Esophagus squamous epithelium (tissue), 5 donors: ENCODE data around the gene UQCRHL. TPM values are rescaled to one million over a fixed set of nuclear protein-coding genes. Genes with fewer than 3 reads are reported as not detected.

ENCODE experiments used
- DNase-seq: peaks from one replicate; lab custom pipeline; 2025; lab: John Stamatoyannopoulos, UW
- H3K27ac ChIP-seq, 4 donors: fragments of 200-600 bp; sonication (generic); one replicate each; pipeline ENCODE4 v1.5.1; 2016 to 2019; ENCODE audit warnings: mild to moderate bottlenecking in 1 of 4
- H3K27me3 ChIP-seq, 4 donors: fragments of 200-600 bp; sonication (generic); 1 replicate in 3 of 4; 2 replicates in 1 of 4; pipeline versions ENCODE4 v1.5.1 to v1.6.0; 2017 to 2021; ENCODE audit warnings: antibody characterized with exemption in 1 of 4
- H3K36me3 ChIP-seq, 3 donors: fragments of 200-600 bp; sonication (generic); one replicate each; pipeline ENCODE4 v1.5.1; 2016 to 2019
- H3K4me1 ChIP-seq, 3 donors: fragments of 200-600 bp; sonication (generic); one replicate each; pipeline ENCODE4 v1.5.1; 2017 to 2019
- H3K4me3 ChIP-seq, 4 donors: fragments of 200-600 bp; sonication (generic); 1 replicate in 3 of 4; 2 replicates in 1 of 4; pipeline ENCODE4 v1.5.1; 2016 to 2019; ENCODE audit warnings: mild to moderate bottlenecking in 2 of 4, moderate library complexity in 1 of 4
- H3K9me3 ChIP-seq, 3 donors: fragments of 200-600 bp; sonication (generic); one replicate each; pipeline ENCODE4 v1.5.1; 2016 to 2019
- POLR2A ChIP-seq, 4 donors: fragments of 450-650 bp; IDR thresholded peaks; one replicate each; pipeline ENCODE4 v1.6.1; 2017; ENCODE audit warnings: antibody characterized with exemption in 4 of 4, mild to moderate bottlenecking in 4 of 4, moderate library complexity in 3 of 4
- WGBS, 2 donors: methylation state at CpG; one replicate each; pipeline ENCODE4 v1.1.5; 2018; 5-methylcytosine and 5-hydroxymethylcytosine counted together
- intact Hi-C: fragments of 100-400 bp; cut with DNase I; formaldehyde crosslinking; loops from one replicate; pipeline ENCODE4 v1.15.0; 2022
- total RNA-seq, 4 donors: library from RNA; depleted of rRNA; stranded (reverse); fragments of >200 nt; gene quantifications; one replicate each; pipeline ENCODE4 v1.1.0, GENCODE V29; 2016
- TF ChIP-seq, protein P1 (sequence below), 6 experiments: fragments of 450-650 bp in 4 of 6; fragments of 200-600 bp in 2 of 6; sonication (generic) in 2 of 6; IDR thresholded peaks; one replicate each; pipeline ENCODE4 v1.5.1; 2016 to 2019; ENCODE audit warnings: antibody characterized with exemption in 6 of 6, mild to moderate bottlenecking in 4 of 6, moderate library complexity in 4 of 6
- donor health status: DM: yes; HTN: yes; CAD: no.

UQCRHL gene
- total RNA-seq, 4 donors from 2014 or later = 0.64 to 1.8 (median 0.78) TPM

DNA sequence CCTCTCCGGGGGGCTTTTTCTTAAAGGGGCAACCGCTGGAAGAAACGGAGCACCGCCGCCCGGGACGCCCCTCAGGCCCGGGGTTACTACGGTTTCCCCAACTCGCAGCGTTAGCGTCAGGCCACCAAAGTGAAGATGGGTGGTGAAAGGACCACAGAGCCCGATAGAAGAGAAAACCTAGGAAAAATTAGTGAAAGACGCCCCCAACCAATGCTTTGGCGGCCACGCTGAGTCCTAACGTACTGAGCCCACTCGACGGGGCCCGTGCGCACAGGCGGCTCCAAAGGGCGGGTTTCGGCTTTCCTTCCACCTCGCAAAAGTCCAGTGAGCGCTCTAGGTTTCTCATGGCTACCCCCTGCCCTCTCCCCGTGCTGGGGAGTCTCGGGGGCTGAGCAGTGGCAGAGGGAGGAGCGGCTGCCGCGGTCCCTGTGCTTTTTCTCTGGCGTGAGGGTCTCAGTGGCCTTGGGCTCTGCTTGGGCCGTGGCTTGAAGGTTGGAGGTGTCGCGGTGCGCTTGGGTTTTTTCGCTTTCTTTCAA lies 27.8 kb upstream of the UQCRHL start:
- Histone ChIP-seq H3K4me1 (peaks cover 20 to 53% (median 25%) of the 10 kb centered on the region in 3 donors), H3K4me3 (peak overlapping the region; percentile 63 to 86 (median 75)), H3K27ac (peak overlapping the region; percentile 99 to 100 (median 99)), H3K27me3 (no peaks in the 10 kb centered on the region), H3K9me3 (no peaks in the 10 kb centered on the region), H3K36me3 (no peaks in the 10 kb centered on the region)
- 0 to 1% methylated on average over 12 to 19 of the region's 37 CpGs for WGBS, 2 donors
- TF ChIP-seq, protein P1, sequence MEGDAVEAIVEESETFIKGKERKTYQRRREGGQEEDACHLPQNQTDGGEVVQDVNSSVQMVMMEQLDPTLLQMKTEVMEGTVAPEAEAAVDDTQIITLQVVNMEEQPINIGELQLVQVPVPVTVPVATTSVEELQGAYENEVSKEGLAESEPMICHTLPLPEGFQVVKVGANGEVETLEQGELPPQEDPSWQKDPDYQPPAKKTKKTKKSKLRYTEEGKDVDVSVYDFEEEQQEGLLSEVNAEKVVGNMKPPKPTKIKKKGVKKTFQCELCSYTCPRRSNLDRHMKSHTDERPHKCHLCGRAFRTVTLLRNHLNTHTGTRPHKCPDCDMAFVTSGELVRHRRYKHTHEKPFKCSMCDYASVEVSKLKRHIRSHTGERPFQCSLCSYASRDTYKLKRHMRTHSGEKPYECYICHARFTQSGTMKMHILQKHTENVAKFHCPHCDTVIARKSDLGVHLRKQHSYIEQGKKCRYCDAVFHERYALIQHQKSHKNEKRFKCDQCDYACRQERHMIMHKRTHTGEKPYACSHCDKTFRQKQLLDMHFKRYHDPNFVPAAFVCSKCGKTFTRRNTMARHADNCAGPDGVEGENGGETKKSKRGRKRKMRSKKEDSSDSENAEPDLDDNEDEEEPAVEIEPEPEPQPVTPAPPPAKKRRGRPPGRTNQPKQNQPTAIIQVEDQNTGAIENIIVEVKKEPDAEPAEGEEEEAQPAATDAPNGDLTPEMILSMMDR (IDR thresholded peaks at IDR 0.05) = no peak
- TF ChIP-seq POLR2A (IDR thresholded peaks at IDR 0.05) = no peak
- intact Hi-C loops = no loop called here
- no peak for DNase-seq

DNA sequence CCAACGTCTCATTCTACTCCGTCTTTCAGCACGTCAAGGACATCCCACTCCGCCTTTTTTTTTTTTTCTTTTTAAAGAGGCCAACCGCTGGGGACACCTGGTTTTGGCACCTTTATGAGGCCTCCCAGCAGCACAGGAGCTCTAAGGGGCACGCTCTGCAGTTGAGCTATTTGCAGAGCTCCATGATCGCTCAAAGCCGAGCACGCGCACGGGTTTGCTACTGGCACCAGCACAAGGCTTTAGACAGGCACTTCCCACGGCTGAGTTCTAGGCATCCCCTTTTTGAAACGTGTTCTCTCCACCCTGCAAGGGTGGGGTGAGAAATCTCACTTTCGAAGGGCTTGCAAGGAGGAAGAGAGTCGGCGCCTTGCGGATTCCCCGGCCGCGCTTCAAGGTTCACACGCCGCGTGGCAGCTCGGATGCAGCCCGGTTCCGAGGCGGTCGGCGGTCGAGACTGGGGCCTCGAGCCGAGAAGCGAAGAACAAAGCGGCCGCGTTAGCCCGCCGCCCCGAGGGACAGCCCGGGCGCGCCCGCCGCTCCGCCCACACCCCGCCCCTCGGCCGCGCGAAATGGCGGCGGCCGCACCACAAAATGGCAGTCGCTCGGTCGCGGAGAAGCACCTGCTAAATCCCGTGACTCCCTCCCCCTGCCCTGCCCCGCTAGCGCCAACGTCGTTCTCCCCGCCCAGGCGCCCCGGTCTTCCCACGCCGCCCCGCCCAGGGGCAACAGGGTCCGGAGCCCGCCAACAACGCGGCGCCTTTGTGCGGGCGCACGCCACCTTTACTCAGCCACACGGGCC lies 27.2 kb upstream of the UQCRHL start:
- peak; percentile 50 for DNase-seq
- peak overlapping the region; percentile 63 to 86 (median 75) for H3K4me3 ChIP-seq
- intact Hi-C loops = no loop called here
- WGBS, 2 donors = 1% methylated on average over 10 to 21 of the region's 77 CpGs
- no peaks in the 10 kb centered on the region for H3K9me3 ChIP-seq
- peaks cover 23 to 60% (median 27%) of the 10 kb centered on the region in 3 donors for H3K4me1 ChIP-seq
- peak in 3 of 4 donors; percentile 6 to 80 (median 58) for TF ChIP-seq POLR2A (IDR thresholded peaks at IDR 0.05)
- TF ChIP-seq, protein P1 (IDR thresholded peaks at IDR 0.05) = peak in 1 of 6 experiments; percentile 2
- no peaks in the 10 kb centered on the region for H3K27me3 ChIP-seq
- H3K27ac ChIP-seq = peak overlapping the region; percentile 99 to 100 (median 99)
- no peaks in the 10 kb centered on the region for H3K36me3 ChIP-seq

DNA sequence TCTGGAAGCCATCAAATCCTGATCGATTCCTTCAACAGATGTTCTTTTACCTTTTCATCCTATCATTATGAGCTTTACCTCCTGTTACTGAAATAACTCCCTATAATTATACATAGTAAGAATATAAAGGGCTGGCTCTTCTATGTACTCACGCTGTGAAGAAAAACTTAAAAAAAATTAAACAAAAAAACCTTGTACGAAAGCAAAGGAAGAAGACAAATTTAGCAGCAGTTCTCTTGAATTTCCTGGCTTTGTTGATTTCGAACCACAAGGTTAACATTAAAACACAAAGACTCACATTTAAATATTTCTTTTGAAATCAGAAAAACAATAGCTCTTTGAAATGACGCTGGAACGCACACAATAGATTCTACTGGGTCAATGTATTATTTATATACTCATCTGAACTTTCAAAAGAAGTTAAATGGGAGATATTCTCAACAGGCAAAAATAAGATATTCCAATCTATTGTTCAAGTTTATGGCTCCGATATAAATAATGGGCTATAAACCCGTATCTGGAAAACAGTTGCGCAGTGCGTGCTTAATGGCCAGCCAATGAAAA lies 26.5 kb upstream of the UQCRHL start:
- Histone ChIP-seq H3K36me3 (no peaks in the 10 kb centered on the region), H3K27ac (peak overlapping the region; percentile 99 to 100 (median 99)), H3K9me3 (no peaks in the 10 kb centered on the region), H3K27me3 (no peaks in the 10 kb centered on the region), H3K4me3 (peak overlapping the region; percentile 63 to 86 (median 75)), H3K4me1 (peaks cover 24 to 66% (median 30%) of the 10 kb centered on the region in 3 donors)
- 0% methylated on average over 10 of the region's 10 CpGs for WGBS, 2 donors
- TF ChIP-seq, protein P1 (IDR thresholded peaks at IDR 0.05) = no peak
- no peak for TF ChIP-seq POLR2A (IDR thresholded peaks at IDR 0.05)
- DNase-seq = no peak
- intact Hi-C loops = no loop called here

DNA sequence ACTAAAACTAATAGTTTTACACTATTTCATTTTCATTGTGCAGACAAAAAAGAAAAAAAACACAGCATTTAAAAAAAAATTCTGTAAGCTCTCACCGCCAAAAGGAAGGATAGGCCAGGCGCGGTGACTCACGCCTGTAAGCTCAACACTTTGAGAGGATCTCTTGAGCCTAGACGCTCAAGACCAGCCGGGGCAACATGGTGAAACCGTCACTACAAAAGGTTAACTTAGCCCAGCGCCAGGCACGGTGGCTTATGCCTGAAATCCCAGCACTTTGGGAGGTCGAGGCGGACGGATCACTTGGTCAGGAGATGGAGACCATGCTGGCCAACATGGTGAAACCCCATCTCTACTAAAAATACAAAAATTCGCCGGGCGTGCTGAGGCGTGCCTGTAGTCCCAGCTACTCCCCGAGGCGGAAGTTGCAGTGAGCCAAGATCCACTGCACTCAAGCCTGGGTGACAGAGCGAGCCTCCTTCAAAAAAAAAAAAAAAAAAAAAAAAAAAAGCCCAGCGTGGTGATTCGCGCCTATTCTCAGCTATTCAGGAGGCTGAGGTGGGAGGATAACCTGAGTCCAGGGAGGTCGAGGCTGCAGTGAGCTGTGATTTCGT lies 25.7 kb upstream of the UQCRHL start:
- H3K27me3 ChIP-seq = no peaks in the 10 kb centered on the region
- DNase-seq = no peak
- no peaks in the 10 kb centered on the region for H3K9me3 ChIP-seq
- intact Hi-C loops = no loop called here
- no peaks in the 10 kb centered on the region for H3K36me3 ChIP-seq
- TF ChIP-seq, protein P1 (IDR thresholded peaks at IDR 0.05) = no peak
- TF ChIP-seq POLR2A (IDR thresholded peaks at IDR 0.05) = no peak
- peak overlapping the region; percentile 63 to 86 (median 75) for H3K4me3 ChIP-seq
- H3K27ac ChIP-seq = peak overlapping the region; percentile 91 to 100 (median 99)
- peaks cover 24 to 66% (median 30%) of the 10 kb centered on the region in 3 donors for H3K4me1 ChIP-seq
- WGBS, 2 donors = 31 to 34% methylated on average over 14 to 17 of the region's 24 CpGs
